ENCODE results near the gene PTGER1. TPM values are rescaled to one million over a fixed set of nuclear protein-coding genes. Genes with fewer than 3 reads are reported as not detected.
A peak's percentile ranks its signal among the peaks of the same experiment; 100 is the strongest.

The PTGER1 gene
- total and polyA plus RNA-seq, 9 of the 15 experiments (the other 6 are each of a cell fraction or from before 2014, with no cell fraction given) = 0.06 to 0.36 (median 0.31) TPM; not detected in 5

DNA sequence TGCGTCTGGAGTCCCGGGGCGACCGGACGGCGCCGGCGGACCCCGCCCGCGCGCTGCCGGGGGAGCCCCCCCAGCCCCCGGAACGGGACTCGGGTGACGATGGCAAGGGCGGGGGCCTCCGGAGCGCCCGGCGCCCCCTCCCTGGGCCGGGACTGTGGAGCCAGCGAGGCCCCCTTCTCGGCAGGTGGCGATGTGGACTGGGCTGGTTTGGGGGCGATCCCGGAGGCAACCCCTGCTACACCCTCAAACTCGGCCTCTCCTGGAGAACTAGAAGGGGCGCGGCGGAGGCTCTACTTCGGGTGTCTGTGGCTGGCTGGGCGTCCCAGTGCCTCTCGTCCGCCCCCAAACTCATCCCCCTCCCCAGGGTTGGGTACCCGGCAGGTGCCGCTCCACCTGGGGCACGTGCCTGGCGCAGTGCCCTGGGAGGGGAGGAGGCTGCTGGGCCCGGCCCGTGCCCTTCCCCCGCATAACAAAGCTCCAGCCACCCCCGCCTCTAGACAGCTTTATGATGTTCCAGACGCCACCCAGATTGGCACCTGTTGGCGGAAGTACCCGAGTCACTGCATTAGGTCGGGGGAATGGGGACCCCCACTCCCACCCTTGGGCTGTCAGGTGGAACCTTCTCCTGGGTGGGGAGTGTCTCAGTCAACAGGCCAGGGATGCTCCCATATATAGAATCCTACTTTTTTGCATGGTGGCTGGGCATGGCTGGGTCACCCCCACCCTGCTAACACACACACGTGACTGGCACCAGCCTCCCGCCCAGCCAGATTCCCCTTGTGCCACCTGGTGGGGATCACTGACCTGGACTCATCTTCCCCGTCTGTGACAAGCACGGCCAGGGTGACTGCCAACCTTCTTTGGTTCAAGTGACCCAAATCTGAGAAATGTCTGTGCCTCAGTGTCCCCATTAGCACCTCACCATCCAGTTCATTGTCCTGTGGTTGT is 41.3 kb downstream of the PTGER1 start (continued):
- TF ChIP-seq, protein P1, sequence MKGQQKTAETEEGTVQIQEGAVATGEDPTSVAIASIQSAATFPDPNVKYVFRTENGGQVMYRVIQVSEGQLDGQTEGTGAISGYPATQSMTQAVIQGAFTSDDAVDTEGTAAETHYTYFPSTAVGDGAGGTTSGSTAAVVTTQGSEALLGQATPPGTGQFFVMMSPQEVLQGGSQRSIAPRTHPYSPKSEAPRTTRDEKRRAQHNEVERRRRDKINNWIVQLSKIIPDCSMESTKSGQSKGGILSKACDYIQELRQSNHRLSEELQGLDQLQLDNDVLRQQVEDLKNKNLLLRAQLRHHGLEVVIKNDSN (CRISPR knock-in tag; IDR thresholded peaks at IDR 0.05) = peak; percentile 30
- TF ChIP-seq, protein P2, sequence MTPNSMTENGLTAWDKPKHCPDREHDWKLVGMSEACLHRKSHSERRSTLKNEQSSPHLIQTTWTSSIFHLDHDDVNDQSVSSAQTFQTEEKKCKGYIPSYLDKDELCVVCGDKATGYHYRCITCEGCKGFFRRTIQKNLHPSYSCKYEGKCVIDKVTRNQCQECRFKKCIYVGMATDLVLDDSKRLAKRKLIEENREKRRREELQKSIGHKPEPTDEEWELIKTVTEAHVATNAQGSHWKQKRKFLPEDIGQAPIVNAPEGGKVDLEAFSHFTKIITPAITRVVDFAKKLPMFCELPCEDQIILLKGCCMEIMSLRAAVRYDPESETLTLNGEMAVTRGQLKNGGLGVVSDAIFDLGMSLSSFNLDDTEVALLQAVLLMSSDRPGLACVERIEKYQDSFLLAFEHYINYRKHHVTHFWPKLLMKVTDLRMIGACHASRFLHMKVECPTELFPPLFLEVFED (CRISPR knock-in tag; conservative IDR thresholded peaks at IDR 0.05) = no peak
- peak in 1 of 2 experiments; percentile 19; a peak in 2 of 4 replicates for TF ChIP-seq MAZ (CRISPR knock-in tag; conservative IDR thresholded peaks at IDR 0.05 in 1 of 2, IDR thresholded peaks at IDR 0.05 in 1 of 2)

DNA sequence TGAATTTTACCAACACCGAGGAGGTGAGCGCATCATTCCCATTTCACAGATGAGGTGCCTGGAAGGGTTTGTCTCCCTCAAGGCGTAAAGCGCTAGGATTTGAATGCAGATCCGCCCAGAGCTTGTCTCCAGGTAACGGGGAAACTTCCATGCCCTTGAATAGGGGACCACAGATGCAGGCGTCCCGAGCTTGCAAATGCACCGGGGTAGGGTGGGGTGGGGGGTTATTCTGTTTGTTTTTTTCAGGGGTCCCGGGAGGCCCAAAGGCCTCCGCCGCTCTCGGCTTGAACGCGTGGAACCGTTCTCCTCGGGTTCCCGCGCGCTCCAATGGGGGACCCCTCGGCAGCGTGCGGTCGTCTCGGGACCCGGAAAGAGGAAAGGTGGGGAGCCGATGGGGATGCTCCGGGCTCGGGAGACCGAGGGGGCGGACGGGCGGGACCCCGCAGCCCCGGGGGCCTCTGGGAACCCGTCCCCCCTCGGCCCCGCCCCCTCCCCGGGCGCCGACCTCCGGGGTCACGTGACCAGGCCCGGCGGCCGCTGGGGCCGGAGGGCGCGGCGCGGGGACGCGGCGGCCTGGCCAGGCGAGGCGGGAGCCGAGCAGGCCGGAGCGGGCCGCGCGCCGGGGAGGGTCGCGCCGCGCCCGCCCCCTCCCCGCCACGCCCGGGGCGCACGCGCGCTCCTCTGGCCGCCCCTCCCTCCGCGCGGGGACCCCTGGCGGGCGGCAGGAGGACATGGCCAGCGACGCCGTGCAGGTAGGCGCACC is 42.2 kb downstream of the PTGER1 start, which contains the start of gene PKN1:
TSS of gene PKN1 (plus strand) at position 516 of the 763 bp plus-strand sequence. CDS start at position 732, 216 bp downstream.
- Histone ChIP-seq H3K4me1 (replicated peaks in 1 of 2; ENCODE audit: control insufficient read depth in 2 of 2, insufficient read depth in 2 of 2, low read length in 2 of 2) (peaks cover 17 to 44% of the 10 kb centered on the region in 2 experiments; a peak in 4 of 5 replicates), H3K27me3 (ENCODE audit: control insufficient read depth in 2 of 2, insufficient read depth in 2 of 2, low read length in 2 of 2) (no peaks in the 10 kb centered on the region), H3K9ac (ENCODE audit: insufficient read depth in 1 of 2, low read depth in 2 of 2, low read length in 2 of 2) (peak within 1 kb of the TSS; percentile 76 to 94), H3K9me1 (ENCODE audit: control insufficient read depth, insufficient read depth, low read length) (no peaks in the 10 kb centered on the region), H3K9me3 (replicated peaks; ENCODE audit: control insufficient read depth, insufficient read depth, low read depth, low read length) (no peaks in the 10 kb centered on the region), H2AFZ (ENCODE audit: low read depth, low read length) (peak within 1 kb of the TSS; percentile 88), H4K20me1 (replicated peaks; ENCODE audit: control insufficient read depth, insufficient read depth, low read length) (no peaks in the 10 kb centered on the region; the same call in 1 of the 2 replicates), H3K4me2 (ENCODE audit: insufficient read depth, low read length) (peak within 1 kb of the TSS; percentile 89), H3K27ac (ENCODE audit: extremely low read depth, low read depth, low read length) (peak within 1 kb of the TSS; percentile 83), H3K4me3 (peak within 1 kb of the TSS; percentile 81), H3K79me2 (ENCODE audit: control insufficient read depth, insufficient read depth, low read length) (peaks cover 43% of the 10 kb centered on the region), H3K36me3 (ENCODE audit: control insufficient read depth, insufficient read depth, low read length) (peaks cover 14% of the 10 kb centered on the region; the same call in 2 of the 3 replicates)
- WGBS (ENCODE audit: insufficient coverage, low coverage, missing lambda C conversion rate) = 7% methylated on average over 35 of the region's 85 CpGs
- BruUV-seq (replicated peaks) = no TSS peak
- DNase-seq (ENCODE audit: extremely low read depth in 1 of 4, low spot score in 3 of 4) (peak; percentile 78 to 95 (median 92)), FAIRE-seq (peak; percentile 78), ATAC-seq (peak; percentile 66)
- CTCF ChIA-PET (ENCODE audit: low intra/inter-chr PET ratio) = interaction anchor here (2.0 kb wide), 1 partner anchor 54 kb away, joined by 10 read pairs; no protein-coding TSS in a partner anchor
- POLR2A ChIA-PET = interaction anchor here (0.6 to 0.7 kb wide), 2 partner anchors 35 to 171 kb away, joined by 3 read pairs; no protein-coding TSS in a partner anchor
- intact Hi-C loops (cut with micrococcal nuclease) (loop anchor here (5.0 to 10.0 kb wide), 2 partner anchors 34 to 122 kb away; no protein-coding TSS in a partner anchor), in situ Hi-C loops (cut with MboI) (no loop called here)
- peak; percentile 50; the same call in 1 of the 2 replicates for TF ChIP-seq CXXC5 (CRISPR knock-in tag; IDR thresholded peaks at IDR 0.05)
- TF ChIP-seq MYBL2 (IDR thresholded peaks at IDR 0.05; ENCODE audit: low read depth) = no peak
- TF ChIP-seq MYBL2 (CRISPR knock-in tag; IDR thresholded peaks at IDR 0.05; ENCODE audit: borderline replicate concordance) = no peak
- no peak for TF ChIP-seq ZNF785 (CRISPR knock-in tag; IDR thresholded peaks at IDR 0.05)
- TF ChIP-seq, protein P3, sequence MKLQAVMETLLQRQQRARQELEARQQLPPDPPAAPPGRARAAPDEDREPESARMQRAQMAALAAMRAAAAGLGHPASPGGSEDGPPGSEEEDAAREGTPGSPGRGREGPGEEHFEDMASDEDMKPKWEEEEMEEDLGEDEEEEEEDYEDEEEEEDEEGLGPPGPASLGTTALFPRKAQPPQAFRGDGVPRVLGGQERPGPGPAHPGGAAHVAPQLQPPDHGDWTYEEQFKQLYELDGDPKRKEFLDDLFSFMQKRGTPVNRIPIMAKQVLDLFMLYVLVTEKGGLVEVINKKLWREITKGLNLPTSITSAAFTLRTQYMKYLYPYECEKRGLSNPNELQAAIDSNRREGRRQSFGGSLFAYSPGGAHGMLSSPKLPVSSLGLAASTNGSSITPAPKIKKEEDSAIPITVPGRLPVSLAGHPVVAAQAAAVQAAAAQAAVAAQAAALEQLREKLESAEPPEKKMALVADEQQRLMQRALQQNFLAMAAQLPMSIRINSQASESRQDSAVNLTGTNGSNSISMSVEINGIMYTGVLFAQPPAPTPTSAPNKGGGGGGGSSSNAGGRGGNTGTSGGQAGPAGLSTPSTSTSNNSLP (IDR thresholded peaks at IDR 0.05; ENCODE audit: borderline replicate concordance, low read depth, low read length) = no peak
- TF ChIP-seq TAF9B (IDR thresholded peaks at IDR 0.05; ENCODE audit: partially characterized antibody) = no peak
- no peak for TF ChIP-seq HDAC6 (IDR thresholded peaks at IDR 0.05; ENCODE audit: low read depth, low read length)
- no peak for TF ChIP-seq MCM3 (IDR thresholded peaks at IDR 0.05)
- TF ChIP-seq, protein P4, sequence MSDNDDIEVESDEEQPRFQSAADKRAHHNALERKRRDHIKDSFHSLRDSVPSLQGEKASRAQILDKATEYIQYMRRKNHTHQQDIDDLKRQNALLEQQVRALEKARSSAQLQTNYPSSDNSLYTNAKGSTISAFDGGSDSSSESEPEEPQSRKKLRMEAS (CRISPR knock-in tag; IDR thresholded peaks at IDR 0.05) = peak; percentile 11; the same call in 1 of the 2 replicates
- TF ChIP-seq RFX1 (IDR thresholded peaks at IDR 0.05) = peak; percentile 73; the same call in 1 of the 2 replicates
